Tibial nerve (tissue), 3 donors: Measurements from ENCODE around the gene ARL5A.

ENCODE experiments used
- CTCF ChIP-seq, 5 experiments: fragments of 200-600 bp in 3 of 5; fragments of 450-650 bp in 2 of 5; sonication (generic) in 3 of 5; IDR thresholded peaks; one replicate each; pipeline ENCODE4 v1.5.1; 2016 to 2019; ENCODE audit warnings: antibody characterized with exemption in 5 of 5, mild to moderate bottlenecking in 3 of 5, moderate library complexity in 2 of 5
- POLR2A ChIP-seq, 2 donors: fragments of 450-650 bp; IDR thresholded peaks; one replicate each; pipeline ENCODE4 v1.6.1; 2017; ENCODE audit warnings: antibody characterized with exemption in 2 of 2, mild to moderate bottlenecking in 2 of 2, moderate library complexity in 2 of 2

- TF ChIP-seq CTCF (IDR thresholded peaks at IDR 0.05) (no peak), POLR2A (IDR thresholded peaks at IDR 0.05) (no peak)
Observed at GRCh38 chr2:151852260-151853069, 24.2 kb upstream of the ARL5A start.
